GM23248 (cell line): ENCODE data around the gene ENOX2.

ENCODE experiments used
- EZH2 ChIP-seq: fragments of 200-600 bp; sonication (generic); IDR thresholded peaks from 2 replicates; pipeline ENCODE4 v1.6.1; 2018; ENCODE audit warnings: antibody characterized with exemption, mild to moderate bottlenecking; ENCODE audit not compliant: insufficient read depth, poor library complexity, severe bottlenecking
- EZH2phosphoT487 ChIP-seq: fragments of 200-600 bp; sonication (generic); IDR thresholded peaks from 2 replicates; pipeline ENCODE4 v1.6.1; 2018; ENCODE audit warnings: antibody characterized with exemption, moderate library complexity, mild to moderate bottlenecking, low read depth; ENCODE audit not compliant: insufficient read depth

- TF ChIP-seq EZH2 (no peak), EZH2phosphoT487 (no peak)
Observed at GRCh38 chrX:130714135-130714534, 188.9 kb downstream of the ENOX2 start.
